Measurements from ENCODE around the gene RSU1. TPM values are rescaled to one million over a fixed set of nuclear protein-coding genes. Genes with fewer than 3 reads are reported as not detected.
A peak's percentile ranks its signal among the peaks of the same experiment; 100 is the strongest.

Gene RSU1
- total and polyA plus RNA-seq, 10 donors = 20.5 to 81.7 (median 63.4) TPM

DNA sequence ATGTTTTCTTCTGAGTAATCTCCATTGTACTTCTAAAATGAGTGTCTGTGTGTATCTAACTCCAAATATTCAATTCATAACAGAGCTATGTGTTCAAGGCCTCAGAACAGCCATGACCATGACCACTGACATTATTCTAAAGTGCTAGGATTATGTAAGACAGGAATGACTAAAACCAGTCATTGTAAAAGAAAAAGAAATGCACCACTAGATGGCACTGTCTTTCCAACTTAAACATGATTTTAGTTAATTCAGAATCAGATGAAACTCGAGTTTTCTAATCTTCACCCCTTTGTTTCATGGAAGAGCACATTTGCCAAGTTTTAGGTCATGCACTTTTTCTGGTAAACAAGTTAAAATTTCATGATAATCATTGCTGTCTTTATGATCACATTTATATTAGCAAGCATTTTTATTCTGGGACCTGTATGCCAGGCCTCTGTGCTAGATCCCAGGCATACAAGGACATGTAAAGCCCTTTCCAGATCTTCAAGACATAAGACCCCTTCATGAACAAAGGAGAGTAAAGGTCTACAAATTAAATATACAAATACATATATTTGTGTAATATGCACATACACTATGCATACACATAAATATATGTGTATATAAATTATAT, 26.1 kb upstream of the RSU1 start:
- TF ChIP-seq POLR2A (IDR thresholded peaks at IDR 0.05) = no peak
- TF ChIP-seq, protein P1, sequence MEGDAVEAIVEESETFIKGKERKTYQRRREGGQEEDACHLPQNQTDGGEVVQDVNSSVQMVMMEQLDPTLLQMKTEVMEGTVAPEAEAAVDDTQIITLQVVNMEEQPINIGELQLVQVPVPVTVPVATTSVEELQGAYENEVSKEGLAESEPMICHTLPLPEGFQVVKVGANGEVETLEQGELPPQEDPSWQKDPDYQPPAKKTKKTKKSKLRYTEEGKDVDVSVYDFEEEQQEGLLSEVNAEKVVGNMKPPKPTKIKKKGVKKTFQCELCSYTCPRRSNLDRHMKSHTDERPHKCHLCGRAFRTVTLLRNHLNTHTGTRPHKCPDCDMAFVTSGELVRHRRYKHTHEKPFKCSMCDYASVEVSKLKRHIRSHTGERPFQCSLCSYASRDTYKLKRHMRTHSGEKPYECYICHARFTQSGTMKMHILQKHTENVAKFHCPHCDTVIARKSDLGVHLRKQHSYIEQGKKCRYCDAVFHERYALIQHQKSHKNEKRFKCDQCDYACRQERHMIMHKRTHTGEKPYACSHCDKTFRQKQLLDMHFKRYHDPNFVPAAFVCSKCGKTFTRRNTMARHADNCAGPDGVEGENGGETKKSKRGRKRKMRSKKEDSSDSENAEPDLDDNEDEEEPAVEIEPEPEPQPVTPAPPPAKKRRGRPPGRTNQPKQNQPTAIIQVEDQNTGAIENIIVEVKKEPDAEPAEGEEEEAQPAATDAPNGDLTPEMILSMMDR (IDR thresholded peaks at IDR 0.05 in 8 of 11, conservative IDR thresholded peaks at IDR 0.05 in 3 of 11) = peak in 10 of 11 experiments; percentile 41 to 85 (median 68)
- no peak for TF ChIP-seq POLR2AphosphoS5 (IDR thresholded peaks at IDR 0.05)
- Histone ChIP-seq H3K4me1 (peaks cover 0 to 13% (median 5%) of the 10 kb centered on the region in 6 donors), H3K27me3 (replicated peaks in 1 of 7) (no peaks in the 10 kb centered on the region), H3K4me3 (no peak overlapping the region), H3K27ac (peak overlapping the region in 4 of 8 donors; percentile 22 to 32 (median 25)), H3K36me3 (no peaks in the 10 kb centered on the region), H3K9me3 (no peaks in the 10 kb centered on the region)
- no peak for DNase-seq
- WGBS, 5 donors = 0 to 2% (median 0%) methylated on average over 1 of the region's 1 CpG
- intact Hi-C loops (cut with DNase I; ENCODE audit: low total_unique reads) = no loop called here

DNA sequence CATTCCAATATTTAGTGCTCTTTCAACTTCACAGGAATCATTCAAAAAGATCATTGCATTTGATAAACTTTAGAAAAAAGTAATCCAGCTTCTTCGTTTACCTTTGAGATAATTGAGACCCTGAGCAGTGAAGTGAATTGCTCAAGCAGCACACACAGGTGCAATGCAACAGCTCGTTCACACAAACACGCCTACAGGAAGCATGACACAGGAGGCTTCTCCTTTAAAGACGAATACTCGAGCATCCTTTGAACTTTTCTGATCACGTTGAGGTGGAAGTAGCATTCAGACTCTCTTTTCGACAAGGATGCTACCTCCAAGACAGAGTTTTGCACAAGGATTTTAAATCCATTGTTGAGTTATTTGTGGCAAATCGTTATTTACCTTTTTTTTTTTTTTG, 18.0 kb upstream of the RSU1 start:
- Histone ChIP-seq H3K4me3 (no peak overlapping the region), H3K27ac (no peak overlapping the region), H3K4me1 (peaks cover 0 to 17% (median 5%) of the 10 kb centered on the region in 6 donors), H3K36me3 (no peaks in the 10 kb centered on the region), H3K9me3 (no peaks in the 10 kb centered on the region), H3K27me3 (replicated peaks in 1 of 7) (no peaks in the 10 kb centered on the region)
- WGBS, 5 donors = 64 to 74% (median 70%) methylated on average over 8 of the region's 8 CpGs
- TF ChIP-seq POLR2A (IDR thresholded peaks at IDR 0.05) (no peak), POLR2AphosphoS5 (IDR thresholded peaks at IDR 0.05) (no peak)
- TF ChIP-seq, protein P1 (IDR thresholded peaks at IDR 0.05 in 8 of 11, conservative IDR thresholded peaks at IDR 0.05 in 3 of 11) = no peak
- DNase-seq = no peak
- intact Hi-C loops (cut with DNase I; ENCODE audit: low total_unique reads) = no loop called here

- intact Hi-C loops (cut with DNase I; ENCODE audit: low total_unique reads) = no loop called here
- Histone ChIP-seq H3K27me3 (replicated peaks in 1 of 7) (no peaks in the 10 kb centered on the region), H3K4me1 (peaks cover 0 to 29% (median 10%) of the 10 kb centered on the region in 6 donors), H3K4me3 (no peak overlapping the region), H3K27ac (peak overlapping the region in 7 of 8 donors; percentile 31 to 79 (median 71)), H3K9me3 (no peaks in the 10 kb centered on the region), H3K36me3 (no peaks in the 10 kb centered on the region)
- TF ChIP-seq, protein P1 (IDR thresholded peaks at IDR 0.05 in 8 of 11, conservative IDR thresholded peaks at IDR 0.05 in 3 of 11) = no peak
- peak in 1 of 3 donors; percentile 61 for TF ChIP-seq POLR2AphosphoS5 (IDR thresholded peaks at IDR 0.05)
- 29 to 51% (median 33%) methylated on average over 11 of the region's 11 CpGs for WGBS, 5 donors
- DNase-seq = no peak
Measured at GRCh38 chr10:16832351-16833080, 15.3 kb upstream of the RSU1 start.

- DNase-seq = no peak
- no peak overlapping the region for H3K4me3 ChIP-seq
Measured at GRCh38 chr10:16828701-16829175, 11.5 kb upstream of the RSU1 start.

More at GRCh38 chr10:16828701-16829175, 11.5 kb upstream of the RSU1 start:
- H3K4me1 ChIP-seq = peaks cover 0 to 29% (median 10%) of the 10 kb centered on the region in 6 donors
- intact Hi-C loops (cut with DNase I; ENCODE audit: low total_unique reads) = no loop called here
- 56 to 82% (median 71%) methylated on average over 9 of the region's 9 CpGs for WGBS, 5 donors
- H3K36me3 ChIP-seq = no peaks in the 10 kb centered on the region
- no peaks in the 10 kb centered on the region for H3K9me3 ChIP-seq
- H3K27ac ChIP-seq = peak overlapping the region in 1 of 8 donors; percentile 31
- TF ChIP-seq, protein P1 (IDR thresholded peaks at IDR 0.05 in 8 of 11, conservative IDR thresholded peaks at IDR 0.05 in 3 of 11) = no peak
- TF ChIP-seq POLR2A (IDR thresholded peaks at IDR 0.05) (no peak), POLR2AphosphoS5 (IDR thresholded peaks at IDR 0.05) (no peak)
- no peaks in the 10 kb centered on the region for H3K27me3 ChIP-seq (replicated peaks in 1 of 7)

Data from spleen (tissue), 11 donors.